HG02678 (cell line): Measurements from ENCODE around the gene ARHGEF16.

Experiments
- ATAC-seq: cut with Tn5 transposase; IDR thresholded peaks from one replicate; pipeline ENCODE4 v1.9.1; 2021; ENCODE audit warnings: mild to moderate bottlenecking, moderate library complexity; ENCODE audit not compliant: unreplicated experiment

ARHGEF16 gene

DNA sequence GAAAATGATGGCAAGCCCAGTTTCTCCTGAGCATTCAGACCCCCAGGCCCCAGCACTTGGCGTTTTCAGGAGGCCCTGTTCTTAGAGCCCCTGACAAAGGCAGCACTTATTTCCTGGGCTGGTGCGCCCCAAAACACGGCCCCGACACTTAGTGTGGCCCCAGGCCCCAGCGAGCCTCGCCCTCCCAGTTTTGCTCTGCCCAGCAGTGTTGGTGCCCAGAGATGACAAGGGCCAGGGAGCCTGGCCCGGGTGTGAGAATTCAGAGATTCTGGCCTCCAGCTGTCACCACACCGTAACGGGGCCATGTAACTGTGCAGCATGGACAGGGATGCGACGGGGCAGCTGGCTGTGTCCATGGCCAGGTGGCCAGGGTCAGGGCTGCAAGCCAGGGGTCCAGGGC is 18.0 kb upstream of the ARHGEF16 start:
- ATAC-seq, result no peak

DNA sequence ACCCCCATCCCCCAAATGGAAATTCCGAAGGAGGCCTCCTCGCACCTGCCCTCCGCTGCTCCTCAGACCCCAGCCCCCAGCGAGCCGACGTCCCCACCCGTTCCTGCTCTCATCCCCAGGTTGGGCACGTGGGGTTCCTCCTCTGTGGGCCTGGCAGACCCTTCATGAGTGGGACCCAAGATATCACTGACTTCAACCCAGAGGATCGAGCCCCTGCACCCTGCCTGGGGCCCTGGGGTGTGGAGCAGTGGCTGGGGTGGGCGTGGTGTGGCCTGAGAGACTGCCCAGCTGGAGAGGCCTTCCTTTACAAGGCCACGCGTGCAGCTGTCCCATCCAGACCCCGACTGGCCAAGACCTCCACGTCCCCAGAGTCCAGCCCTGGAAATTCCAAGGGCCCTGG is 17.6 kb upstream of the ARHGEF16 start:
- ATAC-seq, result no peak

DNA sequence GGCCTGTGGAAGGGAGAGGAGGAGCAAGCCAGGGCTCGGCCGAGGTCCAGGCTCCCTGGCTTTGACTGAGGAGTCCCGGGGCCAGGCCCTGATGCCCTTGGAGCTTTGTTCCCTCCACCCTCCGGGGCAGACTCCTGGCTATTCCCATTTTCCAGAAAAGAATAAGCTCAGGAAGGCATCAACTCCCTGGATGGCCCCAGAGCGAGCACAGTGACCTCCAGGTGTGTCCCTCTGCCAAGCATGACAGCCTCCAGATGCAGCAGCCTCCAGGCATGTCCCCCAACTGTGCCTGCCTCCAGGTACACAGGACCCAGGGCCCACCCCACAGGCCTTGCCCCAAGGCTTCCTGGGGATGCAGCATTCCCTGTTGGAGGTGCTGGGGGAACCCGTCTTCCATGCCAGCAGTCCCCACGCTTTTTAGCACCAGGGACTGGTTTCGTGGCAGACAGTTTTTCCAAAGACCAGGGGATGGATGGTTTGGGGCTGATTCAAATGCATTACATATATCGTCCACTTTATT is 15.7 kb upstream of the ARHGEF16 start:
- no peak for ATAC-seq

DNA sequence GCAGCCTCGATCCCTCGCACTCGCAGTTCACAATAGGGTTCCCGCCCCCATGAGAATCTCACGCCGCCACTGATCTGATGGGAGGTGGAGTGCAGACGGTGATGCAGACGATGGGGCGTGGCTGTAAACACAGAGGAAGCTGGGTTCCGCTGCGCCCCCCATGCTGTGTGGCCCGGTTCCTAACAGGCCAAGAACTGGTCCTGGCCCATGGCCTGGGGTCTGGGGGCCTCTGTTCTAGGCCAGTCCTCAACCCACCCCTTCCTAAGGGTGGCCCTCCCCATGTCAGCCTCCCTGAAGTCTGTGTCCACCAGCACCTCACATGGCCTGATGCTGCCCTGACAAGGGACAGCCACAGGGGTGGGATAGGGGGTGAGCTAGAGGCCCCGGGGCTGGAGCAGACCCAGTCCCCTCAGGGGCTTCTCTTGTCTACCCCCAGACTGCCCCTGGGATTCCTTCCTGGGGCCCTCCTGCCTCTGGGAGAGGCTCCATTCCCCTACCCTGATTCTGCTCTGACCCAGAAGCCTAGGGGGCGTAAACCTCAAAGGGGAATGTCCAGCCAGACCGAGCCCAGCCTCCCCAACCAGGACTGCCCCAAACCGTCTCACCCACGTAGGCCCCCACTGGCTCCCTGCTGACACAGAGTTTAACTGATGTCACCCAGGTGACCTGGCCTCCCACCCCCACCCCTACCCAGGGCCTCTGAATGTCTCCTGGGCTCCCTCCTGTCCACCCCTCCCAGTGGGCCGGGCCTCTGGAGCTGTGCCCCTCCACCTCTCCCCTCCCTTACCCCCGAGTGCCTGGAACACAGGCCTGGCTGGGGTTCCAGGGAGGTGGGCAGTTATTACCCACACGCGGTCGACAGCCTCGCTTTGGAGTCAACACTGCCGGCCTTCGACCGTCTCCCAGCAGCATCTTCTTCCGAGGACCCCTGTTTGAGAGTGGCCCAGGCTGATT is 14.8 kb upstream of the ARHGEF16 start:
- no peak for ATAC-seq

DNA sequence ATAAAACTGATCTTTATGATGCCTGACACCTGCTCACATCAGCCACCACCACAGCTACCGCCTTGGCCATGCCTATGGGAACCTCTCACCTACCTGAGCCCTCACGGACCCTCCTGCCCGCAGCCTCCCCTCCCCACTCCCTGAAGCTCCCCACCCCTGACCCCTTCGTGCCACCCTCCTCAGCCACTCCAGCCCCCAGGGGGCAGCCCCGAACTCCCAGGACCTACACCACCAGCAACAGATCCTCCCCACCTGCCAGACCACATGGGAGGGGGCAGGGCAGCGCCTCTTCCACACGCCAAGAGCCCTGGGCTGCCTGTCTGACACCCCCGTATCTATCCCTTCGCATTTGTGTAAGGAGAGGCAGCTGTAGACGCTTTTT is 14.2 kb upstream of the ARHGEF16 start:
- no peak for ATAC-seq

DNA sequence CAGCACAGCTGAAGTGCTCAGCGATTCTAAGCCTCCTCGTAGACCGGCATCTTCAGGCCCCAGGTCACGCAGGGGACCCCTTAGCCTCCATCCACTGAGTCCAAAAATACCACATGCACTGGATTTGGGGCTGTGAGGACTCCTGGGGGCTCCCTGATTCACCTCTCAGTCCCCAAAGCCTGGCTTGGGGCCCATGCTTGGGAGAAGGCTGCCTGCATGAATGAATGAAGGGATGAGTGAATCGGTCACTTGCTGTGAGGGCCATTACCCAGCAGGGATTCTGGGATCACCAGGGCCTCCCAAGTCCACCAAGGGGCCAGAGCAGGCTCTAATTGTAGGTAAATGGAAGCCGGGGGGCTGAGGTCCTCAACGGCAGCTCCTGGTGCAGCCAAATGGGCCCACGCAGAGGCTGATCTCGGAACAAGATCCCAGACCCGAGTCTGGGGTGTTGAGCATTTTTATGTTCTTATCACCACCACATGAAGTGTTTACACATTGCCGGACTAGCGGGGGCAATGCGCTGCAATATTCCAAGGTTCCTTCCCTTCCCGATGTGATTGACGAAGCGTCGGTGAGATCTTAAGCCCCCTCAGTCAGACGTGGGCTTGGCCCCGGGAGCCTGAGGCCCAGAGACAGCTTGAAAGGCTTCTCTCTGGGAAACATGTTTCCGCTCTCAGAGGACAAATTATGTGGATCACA is 13.6 kb upstream of the ARHGEF16 start:
- no peak for ATAC-seq

DNA sequence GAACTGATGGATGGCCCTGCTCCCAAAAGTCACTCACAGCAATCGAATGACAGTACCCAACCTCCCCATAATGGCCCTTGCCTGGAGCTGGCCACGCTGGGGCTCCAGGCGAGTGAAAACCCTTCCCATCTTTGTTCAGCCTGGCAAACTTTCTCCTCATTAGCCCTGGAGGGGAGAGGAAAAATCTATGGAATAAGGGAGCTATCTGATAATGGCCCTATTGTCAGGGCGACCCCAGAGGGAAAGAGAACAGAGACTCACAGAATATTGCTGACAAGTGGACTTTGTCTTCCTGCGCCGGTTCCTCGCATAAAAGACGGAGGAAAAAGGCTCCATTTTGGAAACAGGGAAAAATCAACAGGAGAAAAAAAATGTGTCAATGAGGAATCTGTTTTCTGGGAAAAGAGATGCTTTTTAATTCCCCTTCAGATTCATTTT is 13.0 kb upstream of the ARHGEF16 start:
- no peak for ATAC-seq

DNA sequence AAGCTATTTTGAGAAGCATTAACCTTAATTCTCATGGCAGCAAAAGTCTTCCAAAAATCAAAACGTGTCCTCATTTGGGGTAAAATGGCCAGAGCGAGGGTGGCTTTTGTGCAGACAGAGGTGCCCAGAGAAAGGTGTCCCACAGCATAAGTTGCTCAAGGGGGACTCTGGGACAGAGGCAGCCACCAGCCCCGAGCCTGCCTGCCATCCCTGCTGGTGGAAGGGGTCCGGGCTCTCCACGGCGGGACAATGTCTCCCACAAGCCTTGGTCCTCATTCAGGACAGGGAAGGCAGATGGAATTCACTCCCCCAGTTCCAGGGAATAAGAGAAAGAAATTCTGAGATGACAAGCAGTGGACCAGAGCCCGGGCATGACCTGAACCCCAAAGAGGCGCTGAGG is 12.6 kb upstream of the ARHGEF16 start:
- ATAC-seq, result no peak

DNA sequence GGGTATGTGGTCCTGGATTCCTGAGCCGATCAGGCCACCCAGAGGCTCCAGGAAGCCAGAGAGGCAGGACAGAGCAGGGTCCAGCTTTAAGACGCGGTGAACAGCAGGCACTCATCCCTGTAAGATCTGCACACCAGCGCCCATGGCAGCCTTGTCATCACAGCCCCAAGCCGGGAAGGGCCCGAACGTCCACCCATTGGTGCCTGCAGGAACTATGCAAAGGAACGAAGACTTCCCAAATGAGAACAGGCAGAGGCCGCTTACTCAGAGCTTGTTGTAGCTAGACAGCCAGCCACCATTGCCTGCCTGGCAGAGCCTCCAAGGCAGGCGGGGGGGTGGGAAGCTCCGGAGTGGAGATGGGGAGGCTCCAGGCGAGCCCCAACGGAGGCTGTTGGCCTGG is 12.1 kb upstream of the ARHGEF16 start:
- ATAC-seq, result no peak

DNA sequence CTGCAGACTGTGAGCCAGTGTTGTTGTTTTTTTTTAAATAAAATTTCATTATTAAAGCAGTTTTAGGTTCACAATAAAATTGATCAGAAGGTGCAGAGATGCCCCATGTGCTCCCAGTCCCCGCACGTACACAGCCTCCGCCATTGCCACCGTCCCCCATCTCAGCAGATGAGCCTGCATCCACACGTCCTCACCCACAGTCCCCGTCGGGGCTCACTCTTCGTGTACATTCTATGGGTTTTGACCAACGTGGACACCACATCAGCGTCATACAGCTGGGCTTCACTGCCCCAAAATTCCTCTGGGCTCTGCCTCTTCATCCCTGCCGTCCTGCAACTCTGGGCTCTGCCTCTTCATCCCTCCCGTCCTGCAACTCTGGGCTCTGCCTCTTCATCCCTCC is 11.6 kb upstream of the ARHGEF16 start:
- ATAC-seq, result no peak

DNA sequence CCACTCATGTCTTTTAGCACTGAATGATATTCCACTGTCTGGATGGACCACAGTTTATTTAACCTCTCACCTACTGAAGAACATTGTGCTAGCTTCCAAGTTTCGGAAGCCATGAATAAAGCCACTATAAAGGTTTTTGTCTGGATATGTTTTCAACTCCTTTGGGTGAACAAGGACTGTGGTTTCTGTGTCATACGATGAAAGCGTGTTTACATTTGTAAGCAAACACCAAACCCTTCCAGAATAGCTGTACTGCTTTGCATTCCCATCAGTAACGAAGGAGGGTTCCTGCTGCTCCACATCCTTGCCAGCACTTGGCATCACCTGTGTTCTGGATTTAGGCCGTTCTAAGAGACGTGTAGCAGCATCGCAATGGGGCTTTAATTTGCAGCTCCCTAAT is 10.7 kb upstream of the ARHGEF16 start:
- ATAC-seq, result no peak

DNA sequence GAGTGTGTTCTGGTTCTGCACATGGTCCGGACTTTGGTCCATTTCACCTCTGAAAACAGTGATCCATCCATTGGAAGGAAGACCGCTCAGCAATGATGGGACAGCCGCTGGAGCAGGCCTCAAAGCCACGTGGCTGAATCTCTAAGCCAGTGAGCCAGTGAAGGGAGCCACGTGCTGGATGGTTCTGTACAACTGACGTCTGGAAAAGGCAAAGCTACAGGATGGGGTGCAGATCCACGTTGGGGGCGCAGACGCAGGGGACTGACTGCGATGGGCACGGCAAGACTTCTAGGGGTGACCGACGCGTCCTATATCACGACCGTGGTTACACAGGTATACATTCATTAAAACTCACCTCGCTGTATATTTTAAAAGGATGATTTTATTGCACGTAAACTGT is 10.2 kb upstream of the ARHGEF16 start:
- ATAC-seq, result no peak

DNA sequence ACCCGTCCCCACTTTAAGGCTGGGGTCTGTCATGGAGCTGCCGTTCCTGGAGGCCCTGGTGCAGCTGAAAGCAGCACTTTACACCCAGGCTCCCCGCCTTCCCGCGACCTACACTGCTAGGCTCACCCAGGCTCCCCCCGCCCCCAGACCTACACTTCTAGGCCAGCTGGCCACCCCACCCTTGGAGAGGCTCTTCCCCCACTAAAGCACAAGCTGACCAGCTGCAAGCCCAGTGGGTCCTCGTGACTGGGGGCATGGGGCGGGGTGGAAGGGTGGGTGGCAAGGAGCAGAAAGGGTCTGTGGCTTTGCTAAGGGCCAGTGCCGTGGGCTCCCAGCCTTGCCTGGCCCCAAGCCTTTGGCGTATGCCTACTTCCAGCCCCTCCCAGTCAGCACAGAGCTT is 9.7 kb upstream of the ARHGEF16 start:
- no peak for ATAC-seq

DNA sequence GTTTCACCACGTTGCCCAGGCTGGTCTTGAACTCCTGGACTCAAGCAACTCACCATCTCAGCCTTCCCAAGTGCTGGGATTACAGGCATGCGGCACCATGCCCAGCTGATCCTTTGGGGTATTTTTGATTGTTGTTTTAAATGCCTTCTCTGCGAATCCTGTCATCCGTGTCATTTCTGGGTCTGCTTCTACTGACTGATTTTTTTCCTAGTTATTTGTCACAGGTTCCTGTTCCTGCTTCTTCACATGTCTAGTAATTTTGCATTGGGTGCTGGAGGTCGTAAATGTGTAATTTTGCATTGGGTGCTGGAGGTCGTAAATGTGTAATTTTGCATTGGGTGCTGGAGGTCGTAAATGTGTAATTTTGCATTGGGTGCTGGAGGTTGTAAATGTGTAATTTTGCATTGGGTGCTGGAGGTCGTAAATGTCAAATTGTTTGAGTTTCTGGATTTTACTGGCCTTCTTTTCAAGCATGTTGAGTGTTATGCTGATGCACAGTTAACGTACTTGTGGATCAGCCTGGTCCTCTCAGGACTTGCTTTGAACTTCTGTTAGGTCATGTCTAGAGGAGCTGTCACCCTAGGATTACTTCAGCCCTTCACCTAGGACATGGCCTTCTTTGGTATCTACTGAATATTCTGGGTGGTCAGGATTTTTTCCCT is 4.1 kb upstream of the ARHGEF16 start:
- no peak for ATAC-seq

DNA sequence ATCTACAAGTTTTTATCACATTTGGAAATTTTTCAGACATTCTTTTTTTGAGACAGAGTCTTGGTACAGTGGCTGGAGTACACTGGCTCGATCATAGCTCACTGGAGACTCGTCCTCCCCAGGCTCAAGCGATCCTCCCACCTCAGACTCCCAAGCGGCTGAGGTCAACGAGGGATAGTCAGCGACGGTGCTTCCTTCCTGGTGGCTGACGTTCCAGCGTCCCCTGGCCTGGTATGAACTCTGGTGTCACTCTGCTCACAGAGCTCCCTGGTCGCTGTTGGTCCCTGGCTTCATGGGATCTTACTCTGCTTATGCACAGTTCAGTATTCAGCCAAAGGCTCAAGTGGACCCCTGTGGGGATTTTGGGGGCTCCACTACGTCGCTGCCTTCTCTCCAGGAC is 3.5 kb upstream of the ARHGEF16 start:
- ATAC-seq, result no peak

DNA sequence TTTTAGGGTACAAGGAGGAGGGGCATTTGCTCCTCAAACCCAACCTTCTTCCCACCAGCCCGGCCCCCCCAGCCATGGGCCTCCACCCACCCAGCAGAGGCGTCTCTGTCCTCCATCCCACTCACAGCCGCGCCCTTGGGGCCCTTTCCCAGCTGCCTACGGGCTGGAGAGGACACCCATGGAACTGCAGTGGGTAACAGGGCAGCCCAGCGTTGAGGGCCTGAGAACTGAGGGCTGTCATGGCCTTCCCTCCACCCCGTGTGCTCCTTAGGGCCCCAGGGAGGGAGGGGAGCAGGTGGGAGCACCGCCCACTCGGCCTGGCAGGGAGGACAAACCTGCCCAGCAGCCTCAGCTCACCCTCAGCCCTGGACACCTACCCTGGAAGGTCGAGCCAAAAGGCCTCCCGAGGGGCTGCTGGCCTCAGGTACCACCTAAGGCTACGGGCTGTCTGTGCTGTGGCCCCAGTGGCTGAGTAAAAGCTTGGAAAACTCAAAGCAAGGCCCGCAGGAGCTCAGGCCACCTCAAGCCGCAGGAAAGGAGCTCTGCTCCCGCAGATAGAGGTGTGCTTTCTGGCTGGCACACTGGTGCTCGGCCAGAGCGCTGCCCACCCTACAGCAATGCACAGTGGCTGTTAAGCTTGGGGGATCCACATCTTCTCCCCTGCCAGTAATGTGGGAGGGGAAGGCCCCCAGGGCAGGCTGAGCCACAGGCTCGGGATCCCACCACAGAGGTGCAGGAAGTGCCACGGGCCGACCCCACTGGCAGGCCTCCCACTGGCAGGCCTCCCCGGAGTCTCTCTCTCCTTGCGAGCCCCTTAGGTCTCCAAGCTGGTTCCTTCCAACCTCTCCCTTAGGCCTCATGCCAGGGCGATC is 2.2 kb upstream of the ARHGEF16 start:
- ATAC-seq, result no peak

DNA sequence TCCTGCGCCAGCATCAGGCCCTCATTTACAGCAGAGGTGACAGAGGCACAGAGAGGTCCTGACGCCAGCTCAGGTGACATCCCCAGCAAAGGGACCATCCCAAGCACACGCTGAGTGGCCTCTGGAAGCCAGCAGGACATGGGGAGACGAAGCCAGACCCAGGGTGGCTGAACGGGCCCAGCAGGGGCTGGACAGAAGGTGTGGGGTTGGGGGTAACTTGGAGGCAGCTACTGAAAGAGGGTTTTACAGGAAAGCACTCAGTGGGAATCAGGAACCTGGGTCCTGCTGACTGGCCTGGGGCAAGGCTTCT is 1.6 kb upstream of the ARHGEF16 start:
- ATAC-seq, result no peak

DNA sequence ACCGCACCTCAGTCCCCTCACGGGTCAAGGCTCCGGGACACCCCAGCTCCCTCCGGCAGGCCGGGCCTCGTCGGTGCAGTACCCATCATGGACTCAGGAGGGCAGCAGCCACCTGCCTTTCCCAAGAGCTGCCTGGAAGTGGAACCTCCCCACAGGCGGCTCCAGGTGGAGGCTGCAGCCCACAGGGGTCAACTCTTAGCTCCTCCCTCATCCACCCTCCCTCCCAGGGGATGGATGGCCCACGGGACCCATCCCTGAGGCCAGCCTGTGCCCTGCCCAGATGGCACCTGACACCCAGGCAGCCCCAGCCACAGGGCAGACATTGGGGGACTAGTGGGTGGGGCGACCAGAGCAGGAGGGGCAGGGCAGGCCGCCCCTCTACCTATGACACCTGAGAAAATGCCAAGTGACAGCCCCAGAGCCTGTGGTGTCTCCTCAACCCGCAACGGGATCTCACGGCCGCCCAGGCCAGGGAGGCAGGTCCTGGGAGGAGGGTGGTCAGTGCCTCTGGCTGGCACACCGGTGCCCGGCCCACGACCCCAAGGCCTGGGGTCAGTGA is 1.2 kb upstream of the ARHGEF16 start:
- ATAC-seq, result no peak

DNA sequence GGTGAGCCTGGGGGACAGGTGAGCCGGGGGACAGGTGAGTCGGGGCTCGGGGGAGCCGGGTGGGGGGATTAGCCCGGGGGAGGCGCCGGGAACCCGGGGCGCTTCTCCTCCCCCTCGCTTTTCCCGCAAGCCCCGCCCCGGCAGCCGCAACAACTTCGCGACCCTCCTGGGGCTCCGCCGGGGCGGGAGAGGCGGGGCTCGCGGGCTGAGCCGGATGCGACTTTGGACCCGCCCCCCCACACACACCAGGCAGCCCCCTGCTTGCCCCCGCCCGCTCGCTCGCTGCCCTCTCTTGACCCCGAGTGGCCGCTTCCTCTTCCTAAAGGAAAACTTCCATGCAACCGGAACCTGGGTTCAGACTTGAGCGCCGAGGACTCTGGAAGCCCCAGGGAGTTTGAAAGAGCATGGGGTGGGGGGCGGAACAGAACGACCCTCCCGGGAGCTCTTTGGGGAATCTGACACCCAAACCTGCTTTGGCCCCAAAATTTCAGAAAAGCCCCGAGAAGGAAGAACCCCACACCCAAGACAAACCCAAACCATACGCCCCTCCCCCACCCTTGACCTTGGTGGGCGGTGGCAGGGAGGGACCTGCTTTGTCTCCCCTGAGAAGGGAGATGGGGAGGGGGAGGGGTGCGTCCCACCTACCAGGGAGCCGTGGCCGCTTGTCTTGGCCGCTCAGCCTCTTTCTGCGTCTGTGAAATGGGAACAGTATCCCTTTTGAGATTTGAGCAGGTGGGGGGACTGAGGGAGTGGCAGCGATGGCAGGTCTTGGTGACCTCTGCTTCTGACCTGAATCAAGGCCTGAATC is 550 bp downstream of the ARHGEF16 start:
- no peak for ATAC-seq
